MCF 10A (cell line): Measurements from ENCODE around the gene EBP. TPM values are rescaled to one million over a fixed set of nuclear protein-coding genes. Genes with fewer than 3 reads are reported as not detected.

ENCODE experiments used
- BruUV-seq: library from RNA; stranded (reverse); fragments of 400-500 nt; replicated peaks from 2 replicates; lab custom pipeline; 2021; lab: Mats Ljungman, UMichigan
- CTCF ChIA-PET: fragments of 300-600 bp; sonication (Branson Sonifier 250); formaldehyde crosslinking; extraction: SDS; loops from one replicate; lab custom pipeline; 2021; ENCODE audit warnings: antibody characterized with exemption, inconsistent platforms; lab: Yijun Ruan, JAX
- POLR2A ChIA-PET: fragments of 300-600, 350-650 bp; sonication (Branson Sonifier 250); formaldehyde crosslinking; extraction: SDS; loops from one replicate; lab custom pipeline; 2020; ENCODE audit warnings: antibody characterized with exemption, inconsistent platforms; lab: Yijun Ruan, JAX
- DNase-seq: peaks from one replicate; pipeline ENCODE4 v3.0.0-alpha.2; 2018; ENCODE audit not compliant: unreplicated experiment
- H3K27ac Mint-ChIP-seq: one replicate; pipeline ENCODE4 v1.8.0; 2022; ENCODE audit warnings: mild to moderate bottlenecking, low read depth, mixed read lengths; ENCODE audit not compliant: unreplicated experiment
- H3K27me3 Mint-ChIP-seq: one replicate; pipeline ENCODE4 v1.8.0; 2022; ENCODE audit warnings: mixed read lengths; ENCODE audit not compliant: insufficient read depth, unreplicated experiment
- H3K36me3 Mint-ChIP-seq: one replicate; pipeline ENCODE4 v1.8.0; 2022; ENCODE audit warnings: mild to moderate bottlenecking, moderate library complexity, mixed read lengths; ENCODE audit not compliant: insufficient read depth, unreplicated experiment
- H3K4me1 Mint-ChIP-seq: one replicate; pipeline ENCODE4 v1.8.0; 2022; ENCODE audit warnings: mixed read lengths; ENCODE audit not compliant: insufficient read depth, unreplicated experiment
- H3K4me3 Mint-ChIP-seq: one replicate; pipeline ENCODE4 v1.8.0; 2022; ENCODE audit warnings: mild to moderate bottlenecking, moderate library complexity, mixed read lengths; ENCODE audit not compliant: unreplicated experiment
- H3K9me3 Mint-ChIP-seq: one replicate; pipeline ENCODE4 v1.8.0; 2022; ENCODE audit warnings: mixed read lengths; ENCODE audit not compliant: unreplicated experiment
- CTCF ChIP-seq: fragments of 200-600 bp; IDR thresholded peaks from one replicate; pipeline ENCODE4 v1.8.0; 2022; ENCODE audit warnings: antibody characterized with exemption, mild to moderate bottlenecking; ENCODE audit not compliant: unreplicated experiment
- intact Hi-C: fragments of 100-400 bp; cut with micrococcal nuclease; formaldehyde crosslinking; loops from 2 replicates; pipeline ENCODE4 v1.14.1; 2022
- total RNA-seq: library from RNA; stranded (reverse); gene quantifications from 2 replicates; pipeline ENCODE4 v1.2.3, GENCODE V29; 2022

EBP gene
- total RNA-seq, 1 experiment from 2014 or later = 102 TPM

GRCh38 chrX:48531358-48531959, 9.9 kb downstream of the EBP start:
- Mint-ChIP-seq H3K4me1 (peaks cover 15% of the 10 kb centered on the region), H3K4me3 (peak overlapping the region; percentile 9), H3K36me3 (peaks cover 18% of the 10 kb centered on the region), H3K27ac (peak overlapping the region; percentile 95), H3K27me3 (no peaks in the 10 kb centered on the region), H3K9me3 (peaks cover 16% of the 10 kb centered on the region)
- BruUV-seq = TSS peak; percentile 84
- ChIA-PET CTCF (interaction anchor here (0.5 to 1.0 kb wide), 2 partner anchors 21 to 449 kb away, joined by 3 read pairs; no protein-coding TSS in a partner anchor), POLR2A (interaction anchor here (0.9 to 3.1 kb wide), 6 partner anchors 8 to 58 kb away, joined by 3 to 14 read pairs (median 7); partner anchors contain the start of genes EBP, RBM3 and TBC1D25)
- TF ChIP-seq CTCF = no peak
- intact Hi-C loops = loop anchor here (2.0 kb wide), 1 partner anchor 43 kb away; the partner anchor contains the start of gene RBM3
- DNase-seq = peak; percentile 77

DNA sequence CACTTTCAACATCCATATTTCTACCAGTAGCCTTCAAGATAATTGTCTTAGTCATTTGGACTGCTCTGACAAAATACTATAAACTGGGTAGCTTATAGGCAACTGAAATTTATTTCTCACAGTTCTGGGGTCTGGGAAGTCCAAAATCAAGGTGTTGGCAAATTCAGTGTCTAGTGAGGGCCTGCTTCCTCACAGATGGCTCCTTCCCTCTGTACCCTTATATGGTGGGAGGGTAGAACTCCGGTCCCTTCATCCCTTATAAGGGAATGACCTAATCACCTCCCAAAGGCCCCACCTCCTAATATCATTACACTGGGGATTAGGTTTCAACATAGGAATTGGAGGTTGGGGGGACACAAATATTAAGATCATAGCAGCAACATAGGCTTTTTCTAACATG, 10.6 kb downstream of the EBP start:
- Mint-ChIP-seq H3K4me1 (peaks cover 15% of the 10 kb centered on the region), H3K27ac (peak overlapping the region; percentile 95), H3K27me3 (no peaks in the 10 kb centered on the region), H3K4me3 (peak overlapping the region; percentile 9), H3K9me3 (peaks cover 16% of the 10 kb centered on the region), H3K36me3 (peaks cover 12% of the 10 kb centered on the region)
- no peak for TF ChIP-seq CTCF
- ChIA-PET POLR2A (interaction anchor here (0.8 to 3.1 kb wide), 4 partner anchors 7 to 42 kb away, joined by 4 to 14 read pairs (median 12); partner anchors contain the start of genes EBP, RBM3 and TBC1D25), CTCF (interaction anchor here (0.5 to 1.0 kb wide), 3 partner anchors 18 to 449 kb away, joined by 3 to 5 read pairs (median 3); no protein-coding TSS in a partner anchor)
- intact Hi-C loops = no loop called here
- BruUV-seq = TSS peak; percentile 54
- DNase-seq = no peak

- POLR2A ChIA-PET = no interaction called here
- CTCF ChIA-PET = interaction anchor here (0.5 kb wide), 1 partner anchor 64 kb away, joined by 3 read pairs; no protein-coding TSS in a partner anchor
- BruUV-seq = no TSS peak
- no peak for DNase-seq
- Mint-ChIP-seq H3K9me3 (peaks cover 22% of the 10 kb centered on the region), H3K27me3 (no peaks in the 10 kb centered on the region), H3K36me3 (peaks cover 4% of the 10 kb centered on the region), H3K4me1 (peaks cover 15% of the 10 kb centered on the region), H3K4me3 (no peak overlapping the region), H3K27ac (peak overlapping the region; percentile 95)
- intact Hi-C loops = no loop called here
- no peak for TF ChIP-seq CTCF
Measured at GRCh38 chrX:48533165-48533564, 11.6 kb downstream of the EBP start.

DNA sequence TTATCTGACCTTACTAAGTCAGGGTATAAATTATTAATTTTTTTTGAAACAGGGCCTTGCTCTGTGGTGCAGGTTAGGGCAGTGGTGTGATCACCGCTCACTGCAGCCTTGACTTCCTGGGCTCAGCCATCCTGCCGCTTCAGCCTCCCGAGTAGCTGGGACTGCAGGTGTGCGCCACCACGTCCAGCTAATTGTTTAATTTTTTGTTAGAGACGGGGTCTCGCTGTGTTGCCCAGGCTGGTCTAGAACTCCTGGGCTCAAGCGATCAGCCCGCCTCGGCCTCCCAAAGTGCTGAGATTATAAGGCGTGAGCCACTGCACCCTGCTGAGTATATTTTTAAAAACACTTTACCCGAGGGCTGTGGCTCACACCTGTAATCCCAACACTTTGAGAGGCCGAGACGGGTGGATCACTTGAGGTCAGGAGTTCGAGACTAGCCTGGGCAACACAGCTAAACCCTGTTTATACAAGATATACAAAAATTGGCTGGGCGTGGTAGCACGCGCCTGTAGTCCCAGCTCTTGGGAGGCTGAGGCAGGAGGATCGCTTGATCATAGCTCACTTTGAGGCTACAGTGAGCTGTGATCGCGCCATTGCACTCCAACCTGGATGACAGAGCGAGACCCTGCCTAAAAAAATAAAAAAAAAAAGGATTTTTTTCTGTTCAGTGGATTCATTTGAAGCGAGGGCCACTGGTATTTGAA, 17.2 kb downstream of the EBP start:
- Mint-ChIP-seq H3K27me3 (no peaks in the 10 kb centered on the region), H3K36me3 (peaks cover 31% of the 10 kb centered on the region), H3K27ac (peak overlapping the region; percentile 87), H3K4me1 (peaks cover 11% of the 10 kb centered on the region), H3K9me3 (peaks cover 23% of the 10 kb centered on the region), H3K4me3 (peak overlapping the region; percentile 83)
- intact Hi-C loops = loop anchor here (1.0 kb wide), 1 partner anchor 36 kb away; the partner anchor contains the start of gene RBM3
- CTCF ChIA-PET = interaction anchor here (0.6 to 1.1 kb wide), 3 partner anchors 24 to 455 kb away, joined by 3 read pairs; no protein-coding TSS in a partner anchor
- no peak for TF ChIP-seq CTCF
- POLR2A ChIA-PET = interaction anchor here (0.6 to 2.6 kb wide), 14 partner anchors 8 to 354 kb away, joined by 3 to 17 read pairs (median 4); partner anchors contain the start of genes EBP, FTSJ1 and RBM3
- BruUV-seq = no TSS peak
- DNase-seq = no peak
